ENCODE data around the gene CAMSAP2.

The CAMSAP2 gene

DNA sequence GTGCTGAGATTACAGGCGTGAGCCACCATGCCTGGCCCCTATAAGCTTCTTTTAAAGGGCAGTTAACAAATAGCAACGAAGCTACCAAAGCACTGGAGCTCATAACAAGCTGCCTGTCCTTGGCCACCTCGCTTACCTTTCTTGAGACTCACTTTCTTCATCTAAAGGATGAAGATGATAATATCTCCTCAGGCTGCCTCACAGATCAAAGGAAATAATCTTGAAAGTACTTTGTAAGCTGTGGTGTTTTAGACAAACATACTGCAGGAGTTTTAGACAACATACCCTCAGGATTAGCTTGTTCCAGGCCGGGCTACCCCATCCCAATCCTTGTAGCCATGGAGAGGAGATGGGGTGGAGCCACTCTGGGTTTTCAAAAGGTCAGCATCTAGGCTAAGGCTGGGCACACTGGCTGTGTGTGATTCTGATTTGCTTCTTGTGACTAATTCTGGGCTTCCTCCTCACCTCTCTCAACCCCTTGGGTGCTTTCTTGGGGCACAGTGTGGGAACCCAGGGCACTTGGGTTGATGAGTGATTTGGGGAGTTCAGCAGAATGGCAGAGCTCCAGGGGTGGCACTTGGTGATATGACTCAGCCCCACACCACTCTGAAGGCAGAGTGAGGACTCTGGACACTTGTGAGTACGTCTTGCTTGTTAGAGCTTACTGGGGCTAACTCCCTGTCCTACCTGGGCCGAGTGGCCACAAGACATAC lies 139.3 kb downstream of the CAMSAP2 start:
- DNase-seq (ENCODE audit: low spot score): no peak

DNA sequence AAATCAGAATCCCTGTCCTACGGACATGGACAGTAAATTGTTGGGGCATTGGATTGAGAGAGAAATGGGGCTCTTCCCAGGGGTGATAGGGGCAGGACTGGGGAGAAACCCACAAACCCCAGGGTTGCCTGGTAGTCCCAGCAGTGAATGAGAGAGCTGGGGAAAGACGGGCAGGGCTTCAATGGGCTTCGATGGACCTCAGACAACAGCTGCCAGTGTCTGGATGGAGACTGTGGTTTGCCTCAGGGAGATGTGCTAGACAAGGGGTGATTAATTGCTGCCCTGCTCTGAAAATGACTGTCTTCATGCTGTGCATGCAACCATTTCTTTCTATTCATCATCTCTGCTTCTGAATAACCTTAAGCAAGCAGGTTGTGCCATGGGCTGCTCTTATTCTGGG lies 141.5 kb downstream of the CAMSAP2 start:
- DNase-seq (ENCODE audit: low spot score): no peak

DNA sequence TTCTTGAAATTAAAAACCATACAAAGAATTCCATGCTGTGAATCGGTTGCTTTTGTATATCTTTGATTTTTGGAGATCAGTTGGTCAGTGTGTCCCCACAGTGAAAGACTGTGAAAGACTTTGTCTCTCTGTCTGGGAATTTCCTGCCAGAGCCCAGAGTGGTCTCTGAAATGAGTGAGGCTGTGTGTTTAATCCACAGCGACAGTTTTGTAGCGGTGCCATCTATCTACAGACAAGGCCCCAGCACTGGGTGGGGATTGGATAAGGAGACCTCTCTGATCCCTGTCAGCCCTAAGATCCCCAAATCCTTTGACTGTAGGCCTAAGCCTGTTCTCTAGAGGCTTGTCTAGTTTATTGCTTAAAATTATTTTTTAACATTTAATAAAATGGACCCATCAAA lies 144.4 kb downstream of the CAMSAP2 start:
- no peak for DNase-seq (ENCODE audit: low spot score)

DNA sequence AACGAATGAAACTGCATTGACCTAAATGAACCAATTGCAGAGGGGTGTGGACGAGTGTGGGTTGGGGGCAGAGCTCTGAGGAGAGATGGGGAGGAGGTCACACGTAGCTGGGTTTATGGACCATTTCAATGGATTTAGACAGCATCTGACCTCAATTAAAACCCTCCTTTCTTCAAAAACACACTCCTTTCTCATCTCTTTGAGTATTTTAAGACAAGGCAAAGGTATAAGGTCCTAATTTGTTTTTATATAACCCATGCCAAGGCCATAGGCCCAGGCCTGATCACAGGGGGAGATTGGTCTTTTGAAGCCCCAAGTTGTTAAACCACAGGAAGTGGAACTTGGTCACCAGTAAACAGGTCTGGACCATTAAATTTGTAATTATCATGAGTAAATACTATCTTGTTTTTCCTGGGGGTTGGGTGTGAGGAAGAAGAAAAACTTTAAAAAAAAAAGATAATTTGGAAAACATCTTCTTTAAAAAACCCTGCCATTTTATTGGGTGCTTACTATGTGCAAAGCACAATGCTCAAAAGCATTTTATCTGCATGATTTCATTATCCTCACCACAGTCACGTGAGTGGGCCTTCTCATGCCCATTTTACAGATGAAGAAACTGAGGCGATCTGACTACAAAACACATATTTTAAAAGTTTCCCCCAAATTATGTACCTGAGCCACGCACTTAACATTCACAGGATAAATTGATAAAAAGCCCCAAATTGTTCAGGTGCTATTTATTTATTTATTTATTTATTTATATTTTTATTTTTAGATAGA lies 147.1 kb downstream of the CAMSAP2 start:
- no peak for DNase-seq (ENCODE audit: low spot score)

DNA sequence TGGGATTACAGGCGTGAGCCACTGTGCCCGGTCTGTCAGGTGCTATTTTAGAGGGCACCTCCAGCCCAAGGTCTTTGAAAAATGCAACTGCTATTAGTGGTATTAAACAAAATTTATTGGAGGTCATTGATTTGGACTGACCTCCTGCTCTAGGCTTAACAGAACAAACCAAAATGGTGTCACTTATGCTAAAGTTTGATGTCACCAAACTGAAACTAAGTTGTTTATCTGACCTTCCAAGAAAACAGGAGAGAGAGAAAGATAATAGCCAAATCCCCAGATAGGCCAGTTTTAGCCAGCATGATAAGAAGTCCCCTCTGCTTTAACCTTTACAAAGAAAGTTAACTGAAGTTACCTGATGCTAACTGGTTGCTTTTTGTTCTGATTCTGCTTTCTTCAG lies 147.9 kb downstream of the CAMSAP2 start:
- no peak for DNase-seq (ENCODE audit: low spot score)

DNA sequence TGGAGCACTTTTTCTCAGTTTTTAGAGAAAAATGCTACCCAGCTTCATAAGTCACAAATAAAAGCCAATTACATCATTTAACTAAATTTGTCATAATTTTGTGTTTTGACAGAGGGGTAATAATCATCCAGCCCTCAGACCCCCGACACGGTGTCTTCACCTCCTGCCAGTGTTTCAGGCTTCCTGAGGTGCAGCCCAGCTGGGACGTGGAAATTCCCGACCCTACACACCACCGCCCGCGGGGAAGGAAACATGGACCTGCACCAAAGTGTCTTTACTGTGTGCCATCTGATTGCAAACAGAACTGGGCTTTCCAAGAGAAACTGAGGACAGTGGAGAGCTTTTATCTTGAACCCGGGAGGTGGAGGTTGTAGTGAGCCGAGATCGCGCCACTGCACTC lies 148.3 kb downstream of the CAMSAP2 start:
- DNase-seq (ENCODE audit: low spot score): no peak

DNA sequence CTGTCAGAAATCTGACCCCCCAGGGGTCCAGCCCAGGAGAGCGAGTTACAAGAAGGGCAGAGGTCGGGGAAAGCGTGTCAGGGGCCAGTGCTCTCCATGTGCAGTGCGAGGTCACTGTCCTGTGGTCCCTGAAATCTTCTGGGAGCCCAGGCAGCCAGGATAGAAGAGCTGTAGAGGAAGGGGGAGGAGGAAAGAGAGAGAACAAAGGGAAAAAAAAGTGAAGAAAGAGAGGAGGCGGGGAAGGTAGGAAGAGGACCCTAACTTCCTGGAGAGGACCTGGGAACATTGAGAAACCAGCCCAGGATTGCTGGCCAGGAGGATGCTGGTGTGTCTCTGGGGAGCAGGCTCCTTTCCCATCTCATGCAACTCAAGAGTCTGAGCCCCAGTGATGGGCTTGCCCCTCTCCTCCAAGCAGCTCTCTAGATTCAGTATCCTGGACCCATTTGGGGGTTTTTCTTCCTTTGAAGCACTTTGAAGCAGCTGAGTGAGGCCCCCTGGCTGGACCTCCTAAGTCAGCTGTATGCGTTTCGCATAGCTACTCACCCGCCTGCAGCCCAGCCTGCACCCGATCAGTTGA lies 149.2 kb downstream of the CAMSAP2 start:
- no peak for DNase-seq (ENCODE audit: low spot score)

DNA sequence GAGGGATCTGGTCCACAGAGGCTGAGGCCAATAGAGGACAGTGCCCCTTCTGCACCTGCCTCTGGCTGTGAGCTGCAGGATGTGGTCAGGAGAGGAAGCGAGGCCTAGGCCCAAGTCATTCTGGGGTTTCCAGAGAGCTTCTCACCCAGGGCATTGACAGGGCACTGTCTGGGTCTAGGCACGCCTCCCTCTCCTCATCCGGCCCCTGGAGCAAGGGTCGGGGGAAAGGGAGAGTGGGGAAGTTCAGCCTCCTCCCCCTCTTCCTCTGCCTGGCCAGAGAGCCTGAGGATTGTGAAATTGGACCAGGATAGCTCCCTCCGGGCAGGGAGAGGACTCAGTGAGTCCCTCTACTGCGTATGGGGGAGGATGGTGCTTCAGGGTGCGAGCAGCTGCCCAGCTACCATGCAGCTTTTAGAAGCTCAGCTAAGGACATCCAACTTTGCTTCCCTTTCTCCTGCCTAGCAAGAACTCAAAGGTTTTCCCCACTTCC lies 149.7 kb downstream of the CAMSAP2 start:
- DNase-seq (ENCODE audit: low spot score): no peak

DNA sequence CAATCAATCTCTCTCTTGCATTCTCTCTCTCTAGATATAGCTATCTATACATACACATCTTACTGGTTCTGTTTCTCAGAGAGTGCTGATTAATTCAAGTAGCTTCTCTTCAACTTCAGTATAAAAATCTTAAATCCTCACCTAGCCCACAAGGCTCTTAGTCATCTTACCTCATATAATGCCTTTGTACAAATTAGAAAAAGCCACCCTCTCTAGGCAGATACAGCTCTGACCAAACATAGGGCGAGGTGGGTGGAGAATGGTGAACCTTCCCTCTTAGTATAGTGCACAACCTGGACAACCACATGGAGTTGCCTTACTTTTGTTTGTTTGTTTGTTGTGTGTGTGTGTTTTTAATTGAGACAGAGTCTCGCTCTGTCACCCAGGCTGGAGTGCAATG lies 150.9 kb downstream of the CAMSAP2 start:
- no peak for DNase-seq (ENCODE audit: low spot score)

DNA sequence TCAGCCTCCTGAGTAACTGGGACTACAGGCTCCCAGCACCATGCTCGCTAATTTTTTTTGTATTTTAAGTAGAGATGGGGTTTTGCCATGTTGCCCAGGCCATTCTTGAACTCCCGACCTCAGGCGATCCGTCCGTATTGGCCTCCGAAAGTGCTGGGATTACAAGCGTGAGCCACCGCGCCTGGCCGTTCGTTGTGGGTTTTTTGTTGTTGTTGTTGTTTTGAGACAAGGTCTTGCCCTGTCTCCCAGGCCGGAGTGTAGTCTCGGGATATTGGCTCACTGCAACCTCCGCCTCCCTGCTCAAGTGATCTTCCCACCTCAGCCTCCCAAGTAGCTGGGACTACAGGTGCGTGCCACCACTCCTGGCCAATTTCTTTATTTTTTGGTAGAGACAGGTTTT lies 151.3 kb downstream of the CAMSAP2 start:
- DNase-seq (ENCODE audit: low spot score): no peak

DNA sequence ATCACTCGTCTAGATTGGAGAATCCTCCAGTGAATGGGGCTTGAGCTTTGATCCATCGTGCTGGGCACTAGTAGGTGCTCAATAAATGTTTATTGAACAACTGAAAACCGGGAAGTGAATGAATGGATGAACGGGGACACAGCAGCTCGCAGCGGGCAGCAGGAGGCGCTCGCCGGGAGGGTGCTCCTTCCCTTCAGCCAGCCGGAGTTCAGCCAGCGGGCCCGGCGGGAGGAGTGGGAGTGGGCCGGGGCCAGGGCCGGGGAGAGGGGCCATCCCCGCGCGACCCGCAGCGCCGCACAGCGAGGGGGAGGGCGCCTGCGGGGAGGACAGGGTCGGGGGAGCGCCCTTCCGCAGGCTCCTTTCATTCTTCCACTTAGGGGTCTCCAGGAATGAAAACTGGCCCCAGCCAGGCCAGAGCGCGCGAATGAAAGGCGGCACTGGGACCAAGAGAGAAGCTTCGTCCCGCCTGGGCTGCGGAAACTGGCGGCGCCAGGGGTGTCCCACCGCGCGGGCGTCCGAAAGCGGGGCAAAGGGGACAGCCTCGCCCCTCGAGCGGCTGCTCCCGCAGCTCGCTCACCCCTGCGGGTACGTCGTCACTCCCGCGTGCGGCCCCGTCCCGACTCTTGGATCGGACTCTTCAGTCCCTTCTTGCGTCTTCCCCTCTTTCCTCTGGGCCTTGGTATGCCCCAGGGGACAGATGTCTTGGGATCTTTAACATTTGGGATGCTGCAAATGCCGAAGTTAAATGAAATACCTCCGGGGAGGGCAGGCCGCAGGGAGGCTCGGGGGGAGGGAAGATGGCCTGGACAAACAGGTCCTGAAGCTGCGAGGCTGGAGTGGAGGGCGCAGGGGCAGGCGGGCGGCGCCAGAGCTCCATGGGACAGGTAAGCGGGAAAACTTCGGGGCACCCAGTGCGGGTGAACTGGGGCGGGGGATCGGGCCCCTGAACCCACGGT lies 152.4 kb downstream of the CAMSAP2 start:
- no peak for DNase-seq (ENCODE audit: low spot score)

DNA sequence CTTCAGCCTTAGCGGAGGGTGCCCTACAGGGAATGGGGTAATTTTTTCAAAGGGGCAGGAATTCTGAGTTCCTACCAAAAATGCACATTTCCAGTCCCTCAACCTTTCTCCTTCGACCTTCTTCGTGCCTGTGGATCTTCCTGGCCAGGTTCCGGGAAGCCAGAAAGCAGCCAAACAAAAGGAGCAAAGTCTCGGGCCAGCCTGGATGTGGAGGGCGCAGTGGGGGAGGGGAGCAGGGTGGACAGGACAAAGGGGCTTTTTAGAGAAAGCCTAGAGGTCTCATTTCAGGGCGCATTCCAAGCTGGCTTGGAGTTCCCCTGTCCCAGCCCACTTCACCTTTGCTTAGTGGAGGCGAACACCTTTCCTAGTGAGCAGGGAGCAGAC lies 153.1 kb downstream of the CAMSAP2 start:
- DNase-seq (ENCODE audit: low spot score): no peak

DNA sequence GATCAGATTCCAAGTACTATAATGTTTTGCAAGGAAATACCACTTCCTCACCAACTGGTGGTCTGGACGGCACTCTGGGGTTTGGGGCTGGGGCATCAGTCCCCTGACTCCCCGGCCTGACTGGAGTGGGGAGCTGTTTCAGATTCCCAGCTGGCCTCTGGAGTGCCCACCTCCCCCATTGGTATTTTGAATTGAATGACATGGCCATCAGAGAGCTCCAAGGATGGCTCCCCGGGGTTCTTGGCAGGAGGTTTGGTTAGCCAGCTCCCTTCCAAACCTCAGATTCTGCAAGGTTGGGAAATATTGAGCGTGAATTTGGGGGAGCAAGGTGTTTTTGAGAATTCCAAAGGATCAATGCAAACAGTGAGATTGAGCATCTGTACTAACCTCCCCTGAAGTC lies 153.9 kb downstream of the CAMSAP2 start:
- no peak for DNase-seq (ENCODE audit: low spot score)

DNA sequence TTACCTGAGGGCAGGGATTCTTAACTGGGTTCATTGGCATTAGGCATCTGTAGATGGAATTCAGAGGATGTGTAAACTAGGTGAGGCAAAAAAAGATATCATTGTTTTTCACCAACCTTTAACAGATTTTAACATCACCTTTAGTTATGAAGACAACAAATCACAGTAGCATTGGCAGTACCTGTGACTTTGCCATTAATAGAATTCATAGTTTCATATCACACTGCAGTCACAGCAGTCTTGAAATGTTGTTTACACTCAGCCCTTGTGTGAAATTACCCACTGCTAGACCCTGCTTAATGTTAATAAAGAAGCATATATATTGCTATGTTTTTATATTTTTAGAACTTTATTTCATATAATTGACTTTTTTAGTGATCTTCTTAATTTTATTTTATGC lies 154.3 kb downstream of the CAMSAP2 start:
- DNase-seq (ENCODE audit: low spot score): no peak

DNA sequence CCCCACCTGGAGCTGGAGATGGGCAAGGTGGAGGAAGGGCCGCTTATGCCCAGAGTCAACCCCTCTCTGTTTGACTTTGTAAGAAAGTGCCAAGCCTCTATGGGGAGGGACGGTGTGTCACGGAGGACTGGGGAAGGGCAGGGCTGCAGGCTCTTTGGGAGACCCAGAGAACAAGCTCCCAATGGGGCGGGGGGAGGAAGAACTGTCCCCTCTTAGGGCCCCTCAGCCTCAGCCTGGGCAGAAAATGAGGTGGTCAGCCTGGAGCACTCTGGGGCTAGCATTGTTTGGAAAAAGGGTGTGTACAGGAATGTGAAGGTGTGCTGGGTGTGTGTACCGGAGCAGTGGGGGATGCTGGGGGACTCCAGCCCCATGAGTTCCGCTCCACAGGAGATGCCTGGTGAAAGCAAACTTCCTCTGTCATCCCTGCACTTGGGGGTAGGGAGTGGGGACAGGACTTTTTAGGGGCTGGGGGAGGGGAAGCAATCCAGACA lies 154.8 kb downstream of the CAMSAP2 start:
- no peak for DNase-seq (ENCODE audit: low spot score)

DNA sequence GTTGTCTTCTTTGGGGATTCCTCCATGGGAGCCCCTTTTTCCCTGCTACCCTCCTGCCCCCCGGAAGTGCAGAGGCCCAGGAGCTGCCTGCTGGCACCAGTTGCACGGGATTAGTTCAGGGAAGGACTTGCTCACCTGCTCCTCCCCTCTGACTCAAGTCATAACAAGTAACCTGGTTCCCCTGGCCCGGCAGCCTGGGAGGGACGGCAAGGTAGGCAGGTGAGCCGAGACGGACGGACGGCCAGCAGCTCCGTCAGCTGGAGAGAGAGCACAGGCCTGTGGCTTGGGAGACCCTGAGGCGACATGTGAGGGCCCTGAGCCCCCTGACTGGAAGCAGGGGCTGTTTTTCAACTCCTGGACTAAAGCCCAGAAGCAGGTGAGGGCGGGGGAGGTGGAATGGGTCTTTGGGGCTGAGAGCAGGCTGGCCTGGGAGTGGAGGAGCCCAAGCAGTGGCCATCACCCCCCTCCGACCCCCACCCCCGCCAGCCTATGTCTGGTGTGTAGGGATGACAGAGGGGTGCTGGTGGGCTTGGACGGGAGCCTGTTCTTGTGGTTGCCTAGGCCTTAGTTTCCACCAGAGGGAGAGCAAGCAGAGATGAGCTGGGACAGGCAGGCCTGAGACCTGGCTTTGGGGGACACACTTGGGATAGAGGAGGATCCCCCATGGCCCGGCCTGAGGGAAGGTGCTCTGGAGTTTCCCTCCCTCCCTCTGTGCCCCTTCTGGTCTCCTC lies 156.2 kb downstream of the CAMSAP2 start, which contains the start of gene INAVA:
TSS of gene INAVA (plus strand) at position 189 of the 731 bp plus-strand sequence. CDS start 3,501 bp downstream, outside the sequence.
- no peak for DNase-seq (ENCODE audit: low spot score)

DNA sequence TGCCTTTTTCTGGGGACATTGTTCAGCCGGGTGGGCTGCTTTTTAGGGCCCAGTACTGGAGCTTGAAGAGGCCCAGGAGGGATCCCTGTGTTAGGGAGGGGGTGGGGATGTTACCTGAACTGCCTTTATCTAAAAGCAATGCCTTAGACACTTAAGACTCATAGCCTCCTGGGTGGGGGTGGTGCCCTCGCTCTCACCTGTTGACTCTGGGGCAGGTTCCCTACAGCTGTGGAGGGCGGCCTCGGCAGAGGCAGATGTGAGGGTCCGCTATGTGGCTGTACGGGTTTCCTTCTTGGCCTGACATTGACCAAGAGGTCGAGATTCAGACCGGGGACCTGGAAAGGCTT lies 156.7 kb downstream of the CAMSAP2 start:
- no peak for DNase-seq (ENCODE audit: low spot score)

DNA sequence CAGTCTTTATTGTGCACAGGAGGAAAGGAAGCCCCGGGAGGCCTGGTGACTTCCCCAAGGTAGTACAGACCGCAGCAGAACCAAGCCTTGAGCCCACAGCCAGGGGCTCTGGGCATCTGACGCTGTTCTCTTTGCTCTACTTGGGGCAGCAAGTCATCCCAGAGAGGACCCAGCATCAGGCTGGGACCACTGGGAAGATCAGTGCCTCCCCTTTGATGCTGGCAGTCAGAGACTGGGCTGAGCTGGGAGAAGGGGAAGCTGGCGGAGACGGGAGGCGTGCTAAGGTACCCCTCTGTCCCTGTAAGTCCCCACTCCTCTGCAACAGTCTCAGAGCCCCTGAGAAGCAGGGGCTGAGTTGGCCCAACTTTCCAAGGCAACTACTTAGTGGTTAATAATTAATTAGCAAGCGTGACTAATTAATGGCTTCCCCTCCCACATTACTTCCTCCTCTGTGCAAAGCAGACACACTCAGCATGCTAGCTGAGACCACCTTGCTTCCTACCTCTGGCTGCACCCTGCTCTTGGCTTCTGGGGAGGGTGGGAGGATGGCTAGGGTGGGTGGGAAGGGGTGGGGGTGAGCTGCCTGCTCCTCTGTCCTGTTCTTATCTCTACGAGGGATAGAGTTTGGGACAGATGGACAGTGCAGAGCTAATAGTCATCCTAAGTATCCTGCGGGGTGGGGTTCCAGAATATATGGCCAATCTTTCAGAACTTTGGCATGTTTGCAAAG lies 157.3 kb downstream of the CAMSAP2 start:
- DNase-seq (ENCODE audit: low spot score): no peak

DNA sequence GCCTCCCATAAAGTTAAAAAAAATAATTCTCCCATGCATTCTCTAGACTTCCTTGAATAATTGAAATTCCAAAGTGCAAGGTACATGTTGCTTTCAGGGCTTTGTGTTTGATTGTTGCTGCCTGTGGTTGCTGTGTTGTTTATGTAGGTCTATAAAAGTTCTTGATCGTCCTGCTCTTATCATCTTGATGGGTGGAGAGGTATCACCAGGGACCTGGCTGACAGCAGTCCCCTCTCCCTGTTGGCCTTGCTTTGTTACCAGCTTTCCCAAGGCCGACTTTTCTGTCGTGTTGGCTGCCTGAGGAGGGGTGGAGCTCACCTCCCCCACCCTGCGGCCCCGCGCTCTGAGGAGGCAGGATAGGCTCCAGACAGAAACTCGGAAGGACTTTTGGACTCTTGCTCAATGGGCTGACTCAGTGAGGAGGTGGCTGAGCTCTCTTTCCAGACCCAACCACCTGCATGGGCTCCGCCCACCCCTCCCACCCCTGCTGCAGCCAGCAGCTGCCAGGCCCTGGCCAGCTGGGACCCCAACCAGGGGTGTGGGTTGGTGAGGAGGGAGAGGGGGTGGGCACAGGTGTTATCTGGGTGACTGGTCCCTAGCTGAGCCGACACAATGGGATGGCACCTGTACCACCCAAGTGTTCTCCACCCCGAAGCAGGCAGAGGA lies 158.0 kb downstream of the CAMSAP2 start:
- DNase-seq (ENCODE audit: low spot score): no peak

DNA sequence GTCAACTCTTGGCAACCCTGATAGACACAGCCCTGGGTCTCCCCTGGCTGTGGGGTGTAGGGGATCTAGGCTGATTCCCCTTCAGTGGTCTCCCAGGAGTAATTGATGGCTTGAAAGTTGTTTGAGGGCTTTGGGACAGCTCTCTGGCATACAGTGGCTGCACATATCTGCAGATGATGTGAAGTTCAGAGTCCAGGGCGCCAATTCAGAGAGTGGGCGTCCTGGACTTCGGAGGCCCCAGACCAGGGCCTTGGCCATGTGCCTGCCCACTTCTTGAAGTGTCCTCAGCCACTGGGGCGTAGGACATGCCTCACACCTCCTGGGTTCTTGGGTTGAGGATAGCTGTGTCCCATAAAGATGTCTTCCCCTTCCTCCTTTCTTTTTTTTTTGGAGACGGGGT lies 158.6 kb downstream of the CAMSAP2 start:
- DNase-seq (ENCODE audit: low spot score): no peak

Data from hematopoietic multipotent progenitor cell treated with erythropoietin and hydrocortisone succinate and interleukin-3 and kit ligand, for 15 days (in vitro differentiated cells).